Left lung (tissue), 10 donors: ENCODE measurements around the gene FRMD5. TPM values are rescaled to one million over a fixed set of nuclear protein-coding genes. Genes with fewer than 3 reads are reported as not detected.
"Not testable (repeated sequence)": the region's sequence is repeated elsewhere in the genome, so short reads cannot be mapped to it uniquely, and the experiment has no call there.

Experiments
- ATAC-seq: fragments of 200-7000 bp; cut with Tn5 transposase; one replicate; pipeline ENCODE4 v1.9.1; 2020; ENCODE audit warnings: moderate library complexity
- DNase-seq, 4 donors: peaks; one replicate each; pipeline ENCODE4 v3.0.0-alpha.2; 2013 to 2020
- H3K27ac ChIP-seq, 2 donors: fragments of 200-600 bp; sonication (generic) in 1 of 2; one replicate each; pipeline versions ENCODE4 v1.5.0 to v1.8.0; 2020 to 2021
- H3K27me3 ChIP-seq, 2 donors: fragments of 200-600 bp; sonication (generic) in 1 of 2; one replicate each; pipeline versions ENCODE4 v1.5.0 to v1.8.0; 2020 to 2021
- H3K36me3 ChIP-seq, 2 donors: fragments of 200-600 bp; sonication (generic) in 1 of 2; one replicate each; pipeline versions ENCODE4 v1.5.0 to v1.8.0; 2020 to 2021
- H3K4me1 ChIP-seq, 2 donors: fragments of 200-600 bp; one replicate each; pipeline ENCODE4 v1.8.0; 2021
- H3K4me3 ChIP-seq, 2 donors: fragments of 200-600 bp; sonication (generic) in 1 of 2; one replicate each; pipeline versions ENCODE4 v1.5.0 to v1.8.0; 2020 to 2021; ENCODE audit warnings: mild to moderate bottlenecking in 1 of 2
- H3K9me3 ChIP-seq, 2 donors: fragments of 200-600 bp; sonication (generic) in 1 of 2; one replicate each; pipeline versions ENCODE4 v1.5.0 to v1.8.0; 2020 to 2021
- intact Hi-C, 2 donors: fragments of 100-400 bp; cut with DNase I; formaldehyde crosslinking; loops; one replicate each; pipeline versions ENCODE4 v1.11.2 to v1.14.2; 2022
- polyA plus RNA-seq, 6 donors: library from polyadenylated mRNA; unstranded; fragments of 120-200 nt; gene quantifications; one replicate each; pipeline ENCODE4 v1.2.1, GENCODE V29; 2013; ENCODE audit not compliant: insufficient read length in 6 of 6
- total RNA-seq, 2 donors: library from RNA; stranded (reverse); fragmentation: NEBNext Ultra II Directional; extraction: Animal tissue kit (Norgen Biotek cat#: 25700); gene quantifications; one replicate each; pipeline ENCODE4 v1.2.1, GENCODE V29; 2021
- TF ChIP-seq, protein P1 (sequence below), 2 donors: fragments of 200-600 bp; sonication (generic) in 1 of 2; IDR thresholded peaks; one replicate each; pipeline versions ENCODE4 v1.5.0 to v1.8.0; 2021; ENCODE audit warnings: antibody characterized with exemption in 2 of 2
- donor health status: DM: no; HTN: yes; CAD: no.
- donor health status: DM: no; HTN: no; CAD: no.

Gene FRMD5
- total and polyA plus RNA-seq, 8 donors: 1.5 to 4.4 (median 2.3) TPM

DNA sequence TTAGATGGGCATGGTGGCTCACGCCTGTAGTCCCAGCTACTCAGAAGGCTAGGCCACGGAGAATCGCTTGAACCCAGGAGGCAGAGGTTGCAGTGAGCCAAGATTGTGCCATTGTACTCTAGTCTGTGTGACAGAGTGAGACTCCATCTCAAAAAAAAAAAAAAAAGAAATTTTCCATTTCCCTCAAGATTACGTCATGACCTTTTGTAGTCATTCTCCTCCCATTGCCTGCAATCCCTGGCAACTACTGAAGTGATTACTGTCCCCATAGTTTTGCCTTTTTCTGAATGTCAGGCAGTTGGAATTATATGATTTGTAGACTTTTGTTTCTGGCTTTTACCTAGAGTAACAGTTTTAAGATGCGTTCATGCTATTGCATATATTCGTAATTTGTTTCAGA lies 340.3 kb downstream of the FRMD5 start:
- no peak for DNase-seq
- Histone ChIP-seq H3K4me3 (no peak overlapping the region), H3K4me1 (no peaks in the 10 kb centered on the region), H3K27me3 (no peaks in the 10 kb centered on the region), H3K27ac (no peak overlapping the region), H3K36me3 (peaks cover 0 to 64% of the 10 kb centered on the region in 2 donors), H3K9me3 (no peaks in the 10 kb centered on the region)
- TF ChIP-seq, protein P1, sequence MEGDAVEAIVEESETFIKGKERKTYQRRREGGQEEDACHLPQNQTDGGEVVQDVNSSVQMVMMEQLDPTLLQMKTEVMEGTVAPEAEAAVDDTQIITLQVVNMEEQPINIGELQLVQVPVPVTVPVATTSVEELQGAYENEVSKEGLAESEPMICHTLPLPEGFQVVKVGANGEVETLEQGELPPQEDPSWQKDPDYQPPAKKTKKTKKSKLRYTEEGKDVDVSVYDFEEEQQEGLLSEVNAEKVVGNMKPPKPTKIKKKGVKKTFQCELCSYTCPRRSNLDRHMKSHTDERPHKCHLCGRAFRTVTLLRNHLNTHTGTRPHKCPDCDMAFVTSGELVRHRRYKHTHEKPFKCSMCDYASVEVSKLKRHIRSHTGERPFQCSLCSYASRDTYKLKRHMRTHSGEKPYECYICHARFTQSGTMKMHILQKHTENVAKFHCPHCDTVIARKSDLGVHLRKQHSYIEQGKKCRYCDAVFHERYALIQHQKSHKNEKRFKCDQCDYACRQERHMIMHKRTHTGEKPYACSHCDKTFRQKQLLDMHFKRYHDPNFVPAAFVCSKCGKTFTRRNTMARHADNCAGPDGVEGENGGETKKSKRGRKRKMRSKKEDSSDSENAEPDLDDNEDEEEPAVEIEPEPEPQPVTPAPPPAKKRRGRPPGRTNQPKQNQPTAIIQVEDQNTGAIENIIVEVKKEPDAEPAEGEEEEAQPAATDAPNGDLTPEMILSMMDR (IDR thresholded peaks at IDR 0.05): no peak
- no peak for ATAC-seq
- intact Hi-C loops: no loop called here

DNA sequence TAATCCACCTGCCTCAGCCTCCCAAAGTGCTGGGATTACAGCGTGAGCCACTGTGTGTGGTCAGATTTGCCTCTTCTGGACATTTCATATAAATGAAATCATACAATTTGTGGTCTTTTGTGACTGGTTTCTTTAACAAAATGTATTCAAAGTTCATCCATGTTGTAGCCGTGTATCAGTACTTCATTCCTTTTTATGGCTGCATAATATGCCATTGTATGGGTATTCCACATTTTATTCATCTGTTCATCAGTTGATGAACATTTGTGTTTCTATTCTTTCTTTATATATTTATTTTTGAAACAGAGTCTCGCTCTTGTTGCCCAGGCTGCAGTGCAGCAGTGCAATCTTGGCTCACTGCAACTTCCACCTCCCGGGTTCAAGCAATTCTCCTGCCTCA lies 342.5 kb downstream of the FRMD5 start:
- DNase-seq: no peak
- TF ChIP-seq, protein P1 (IDR thresholded peaks at IDR 0.05): no peak
- H3K27me3 ChIP-seq: no peaks in the 10 kb centered on the region
- no peak overlapping the region for H3K4me3 ChIP-seq
- no peaks in the 10 kb centered on the region for H3K9me3 ChIP-seq
- no peak for ATAC-seq
- H3K36me3 ChIP-seq: peaks cover 0 to 54% of the 10 kb centered on the region in 2 donors
- H3K4me1 ChIP-seq: no peaks in the 10 kb centered on the region
- intact Hi-C loops: no loop called here
- H3K27ac ChIP-seq: no peak overlapping the region

DNA sequence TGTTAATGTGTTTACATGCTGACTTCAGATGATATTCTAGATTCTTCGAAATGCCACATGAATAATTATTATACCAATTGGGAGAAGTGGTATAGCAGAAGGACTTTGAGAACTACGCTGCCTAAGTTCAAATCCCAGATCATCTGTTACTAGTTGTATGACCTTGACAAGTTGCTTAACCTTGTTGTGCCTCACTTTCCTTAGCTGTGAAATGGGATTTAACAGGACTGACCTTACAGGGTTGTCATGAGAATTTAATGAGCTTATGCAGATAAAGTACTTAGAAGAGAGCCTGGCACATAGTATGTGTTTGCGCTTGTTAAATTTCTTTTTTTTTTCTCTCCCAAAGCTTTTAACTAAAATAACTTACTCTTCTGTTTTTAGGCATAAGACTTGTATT lies 343.8 kb downstream of the FRMD5 start:
- intact Hi-C loops: no loop called here
- no peaks in the 10 kb centered on the region for H3K4me1 ChIP-seq
- H3K4me3 ChIP-seq: no peak overlapping the region
- H3K9me3 ChIP-seq: no peaks in the 10 kb centered on the region
- no peak overlapping the region for H3K27ac ChIP-seq
- TF ChIP-seq, protein P1 (IDR thresholded peaks at IDR 0.05): no peak
- H3K36me3 ChIP-seq: peaks cover 0 to 59% of the 10 kb centered on the region in 2 donors
- DNase-seq (no peak), ATAC-seq (no peak)
- no peaks in the 10 kb centered on the region for H3K27me3 ChIP-seq

DNA sequence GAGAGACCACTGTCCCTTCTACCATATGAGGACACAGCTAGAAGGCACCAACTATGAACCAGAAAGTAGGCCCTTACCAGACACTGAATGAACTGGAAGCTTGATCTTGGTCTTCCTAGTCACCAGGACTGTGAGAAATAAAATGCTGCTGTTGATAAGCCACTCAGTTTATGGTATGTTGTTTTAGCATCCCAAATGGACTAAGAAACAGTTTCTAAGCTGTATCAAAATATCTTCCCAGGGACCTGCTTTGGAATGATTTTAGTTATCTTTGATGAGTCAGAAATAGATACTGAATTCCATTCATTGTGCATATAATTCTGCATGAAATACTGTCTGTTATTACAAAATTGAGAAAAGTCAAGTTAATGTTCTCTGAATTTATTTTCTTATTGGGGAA lies 349.6 kb downstream of the FRMD5 start:
- no peaks in the 10 kb centered on the region for H3K9me3 ChIP-seq
- ATAC-seq (no peak), DNase-seq (no peak)
- no peak overlapping the region for H3K4me3 ChIP-seq
- intact Hi-C loops: no loop called here
- peaks cover 0 to 60% of the 10 kb centered on the region in 2 donors for H3K36me3 ChIP-seq
- no peak overlapping the region for H3K27ac ChIP-seq
- TF ChIP-seq, protein P1 (IDR thresholded peaks at IDR 0.05): no peak
- no peaks in the 10 kb centered on the region for H3K4me1 ChIP-seq
- no peaks in the 10 kb centered on the region for H3K27me3 ChIP-seq

DNA sequence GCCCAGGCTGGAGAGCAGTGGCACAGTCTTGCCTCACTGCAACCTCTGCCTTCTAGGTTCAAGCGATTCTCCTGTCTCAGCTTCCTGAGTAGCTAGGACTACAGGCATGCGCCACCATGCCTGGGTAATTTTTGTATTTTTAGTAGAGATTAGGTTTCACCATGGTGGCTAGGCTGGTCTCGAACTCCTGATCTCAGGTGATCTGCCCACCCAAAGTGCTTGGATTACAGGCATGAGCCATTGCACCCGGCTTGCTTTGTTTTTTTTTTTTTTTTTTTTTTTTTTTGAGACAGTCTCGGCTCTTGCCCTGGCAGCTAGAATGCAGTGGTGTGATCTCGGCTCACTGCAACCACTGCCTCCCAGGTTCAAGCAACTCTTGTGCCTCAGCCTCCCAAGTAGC lies 362.6 kb downstream of the FRMD5 start:
- H3K4me3 ChIP-seq, H3K27me3 ChIP-seq, H3K9me3 ChIP-seq, DNase-seq, ATAC-seq, intact Hi-C loops, H3K27ac ChIP-seq: not testable (repeated sequence)
- Histone ChIP-seq H3K4me1 (peaks cover under 1 to 16% of the 10 kb centered on the region in 2 donors), H3K36me3 (peaks cover 0 to 15% of the 10 kb centered on the region in 2 donors)

DNA sequence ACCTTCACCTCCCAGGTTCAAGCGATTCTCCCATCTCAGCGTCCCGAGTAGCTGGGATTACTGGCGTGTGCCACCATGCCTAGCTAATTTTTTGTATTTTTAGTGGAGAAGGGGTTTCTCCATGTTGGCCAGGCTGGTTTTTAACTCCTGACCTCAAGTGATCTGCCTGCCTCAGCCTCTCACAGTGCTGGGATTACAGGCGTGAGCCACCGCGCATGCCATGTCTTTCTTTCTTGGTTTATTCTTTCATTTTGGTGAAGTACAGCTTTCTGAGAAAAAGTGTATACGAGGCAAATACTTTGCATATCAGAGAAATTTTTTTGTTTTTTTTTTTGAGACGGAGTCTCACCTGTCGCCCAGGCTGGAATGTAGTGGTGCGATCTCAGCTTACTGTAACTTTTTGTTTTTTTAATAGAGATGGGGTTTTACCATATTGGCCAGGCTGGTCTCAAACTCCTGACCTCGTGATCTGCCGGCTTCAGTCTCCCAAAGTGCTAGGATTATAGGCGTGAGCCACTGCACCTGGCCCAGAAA lies 363.5 kb downstream of the FRMD5 start:
- DNase-seq, ATAC-seq, H3K9me3 ChIP-seq, H3K27me3 ChIP-seq, H3K27ac ChIP-seq, intact Hi-C loops, H3K4me3 ChIP-seq: not testable (repeated sequence)
- Histone ChIP-seq H3K36me3 (peaks cover 0 to 11% of the 10 kb centered on the region in 2 donors), H3K4me1 (peaks cover 6 to 25% of the 10 kb centered on the region in 2 donors)

DNA sequence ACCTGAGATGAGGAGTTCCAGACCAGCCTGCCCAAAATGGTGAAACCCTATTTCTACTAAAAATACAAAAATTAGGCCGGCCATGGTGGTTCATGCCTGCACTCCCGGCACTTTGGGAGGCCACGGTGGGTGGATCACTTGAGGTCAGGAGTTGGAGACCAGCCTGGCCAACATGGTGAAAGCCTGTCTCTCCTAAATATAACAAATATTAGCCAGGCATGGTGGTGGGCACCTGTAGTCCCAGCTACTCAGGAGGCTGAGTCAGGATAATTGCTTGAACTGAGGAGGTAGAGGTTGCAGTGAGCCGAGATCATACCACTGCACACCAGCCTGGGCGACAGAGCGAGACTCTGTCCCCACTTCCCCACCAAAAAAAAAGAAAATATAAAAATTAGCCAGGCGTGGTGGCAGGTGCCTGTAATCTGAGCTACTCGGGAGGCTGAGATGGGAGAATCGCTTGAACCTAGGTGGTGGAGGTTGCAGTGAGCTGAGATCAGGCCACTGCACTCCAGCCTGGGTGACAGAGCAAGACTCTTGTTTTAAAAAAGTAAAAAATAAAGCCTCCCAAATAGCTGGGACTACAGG lies 364.3 kb downstream of the FRMD5 start:
- H3K9me3 ChIP-seq, ATAC-seq: not testable (repeated sequence)

DNA sequence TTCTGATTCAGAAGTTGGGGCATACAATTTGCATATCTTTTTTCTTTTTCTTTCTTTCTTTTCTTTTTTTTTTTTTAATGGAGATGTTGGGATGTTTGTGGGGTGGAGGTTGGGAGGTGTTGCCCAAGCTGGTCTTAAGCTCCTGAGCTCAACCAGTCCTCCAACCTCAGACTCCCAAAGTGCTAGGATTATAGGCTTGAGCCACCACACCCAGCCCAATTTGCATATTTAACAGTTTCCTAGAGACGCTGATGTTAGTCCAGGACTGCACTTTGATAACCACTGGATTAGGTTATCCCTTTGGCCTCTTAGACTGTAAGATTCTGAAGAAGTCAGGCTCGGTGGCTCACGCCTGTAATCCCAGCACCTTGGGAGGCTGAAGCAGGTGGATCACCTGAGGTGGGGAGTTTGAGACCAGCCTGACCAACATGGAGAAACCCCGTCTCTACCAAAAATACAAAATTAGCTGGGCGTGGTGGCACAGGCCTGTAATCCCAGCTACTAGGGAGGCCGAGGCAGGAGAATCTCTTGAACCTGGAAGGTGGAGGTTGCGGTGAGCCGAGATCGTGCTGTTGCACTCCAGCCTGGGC lies 365.0 kb downstream of the FRMD5 start:
- H3K27ac ChIP-seq, DNase-seq, H3K36me3 ChIP-seq, H3K9me3 ChIP-seq, H3K4me3 ChIP-seq, H3K27me3 ChIP-seq, intact Hi-C loops, ATAC-seq: not testable (repeated sequence)
- peaks cover 8 to 36% of the 10 kb centered on the region in 2 donors for H3K4me1 ChIP-seq

More for the DNA sequence above, 364.3 kb downstream of the FRMD5 start:
- H3K27me3 ChIP-seq, H3K27ac ChIP-seq, H3K36me3 ChIP-seq, H3K4me3 ChIP-seq, intact Hi-C loops, DNase-seq: not testable (repeated sequence)
- peaks cover 6 to 33% of the 10 kb centered on the region in 2 donors for H3K4me1 ChIP-seq
